Mucosa of descending colon (tissue), 3 donors: Measurements from ENCODE around the gene KLHL41. TPM values are rescaled to one million over a fixed set of nuclear protein-coding genes. Genes with fewer than 3 reads are reported as not detected.

Experiments
- ATAC-seq: fragments of 200-7000 bp; cut with Tn5 transposase; one replicate; pipeline ENCODE4 v1.9.1; 2020; ENCODE audit warnings: mild to moderate bottlenecking, moderate library complexity
- DNase-seq, 3 donors: peaks; one replicate each; pipeline ENCODE4 v3.0.0-alpha.2; 2020
- H3K36me3 ChIP-seq: fragments of 200-600 bp; one replicate; pipeline ENCODE4 v1.8.0; 2021; ENCODE audit warnings: low read depth, mild to moderate bottlenecking
- H3K4me1 ChIP-seq: fragments of 200-600 bp; one replicate; pipeline ENCODE4 v1.8.0; 2021; ENCODE audit warnings: low read depth, mild to moderate bottlenecking
- H3K4me3 ChIP-seq: fragments of 200-600 bp; one replicate; pipeline ENCODE4 v1.8.0; 2021; ENCODE audit warnings: mild to moderate bottlenecking
- H3K9me3 ChIP-seq: fragments of 200-600 bp; one replicate; pipeline ENCODE4 v1.8.0; 2021; ENCODE audit warnings: mild to moderate bottlenecking
- intact Hi-C, 2 donors: fragments of 100-400 bp; cut with DNase I in 1 of 2; cut with micrococcal nuclease in 1 of 2; formaldehyde crosslinking; loops; one replicate each; pipeline versions ENCODE4 v1.11.0 to v1.11.1; 2022; cut with DNase I, micrococcal nuclease
- total RNA-seq, 3 donors: library from RNA; stranded (reverse); fragmentation: NEBNext Ultra II Directional in 2 of 3; extraction: Animal tissue kit (Norgen Biotek cat#: 25700) in 2 of 3; gene quantifications; one replicate each; pipeline versions ENCODE4 v1.2.1 to v1.2.4, GENCODE V29; 2021 to 2023
- TF ChIP-seq, protein P1 (sequence below): fragments of 200-600 bp; IDR thresholded peaks from one replicate; pipeline ENCODE4 v1.8.0; 2022; ENCODE audit warnings: antibody characterized with exemption, mild to moderate bottlenecking
- donor health status: DM: no; HTN: no; CAD: no; lungs with moderate emphysema.
- donor health status: DM: no; HTN: no; CAD: no.
- donor health status: DM: no; HTN: yes; CAD: no.

KLHL41 gene
- total RNA-seq, 3 donors from 2014 or later = 1.1 to 1.5 (median 1.1) TPM

DNA sequence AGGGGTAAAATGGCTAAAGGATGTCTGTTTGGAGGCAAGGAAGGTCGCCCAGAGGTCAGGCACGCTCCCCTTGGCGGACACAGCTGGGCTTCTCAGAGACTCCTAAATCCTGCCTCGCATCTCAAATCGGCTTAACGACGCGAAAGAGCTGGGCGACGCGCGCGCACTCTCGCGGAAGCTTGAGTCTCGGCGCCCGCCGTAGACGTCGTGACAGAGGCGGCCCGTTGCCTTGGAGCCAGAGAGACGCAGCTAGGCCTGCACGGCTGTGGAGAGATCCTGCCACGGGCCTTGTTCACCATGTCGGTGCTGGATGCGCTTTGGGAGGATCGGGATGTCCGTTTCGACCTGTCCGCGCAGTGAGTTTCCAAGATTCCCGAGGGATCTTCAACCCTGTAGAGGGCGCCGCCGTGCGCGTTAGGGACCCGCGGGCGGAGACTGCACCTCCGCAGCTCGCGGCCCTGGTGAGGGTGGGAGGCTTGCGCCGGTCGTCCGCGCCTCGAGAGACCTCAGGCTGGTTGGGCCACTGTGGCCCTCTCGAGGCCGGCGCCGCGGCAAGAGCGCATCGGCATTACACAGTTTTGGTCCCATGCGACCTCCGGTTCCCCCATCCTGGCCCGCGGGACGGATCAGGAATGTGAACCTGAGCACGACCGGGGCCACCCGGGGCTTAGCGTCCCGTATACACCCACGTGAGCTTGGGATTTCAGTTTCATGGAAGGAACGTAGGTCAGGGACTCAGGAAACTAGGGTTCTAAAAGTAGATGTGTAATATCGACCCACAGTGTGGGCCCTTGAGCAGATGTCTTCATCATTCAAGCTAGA, 30.0 kb upstream of the KLHL41 start, which contains the start of gene BBS5:
BBS5 (plus strand) TSS at position 238 of the 822 bp plus-strand sequence; CDS start at position 298, 60 bp downstream.
- ATAC-seq (peak; percentile 96), DNase-seq (peak; percentile 81 to 85 (median 83))
- peak within 1 kb of the TSS; percentile 29 for H3K4me3 ChIP-seq
- intact Hi-C loops = no loop called here
- no peaks in the 10 kb centered on the region for H3K9me3 ChIP-seq
- H3K36me3 ChIP-seq = no peaks in the 10 kb centered on the region
- peaks cover 8% of the 10 kb centered on the region for H3K4me1 ChIP-seq
- TF ChIP-seq, protein P1, sequence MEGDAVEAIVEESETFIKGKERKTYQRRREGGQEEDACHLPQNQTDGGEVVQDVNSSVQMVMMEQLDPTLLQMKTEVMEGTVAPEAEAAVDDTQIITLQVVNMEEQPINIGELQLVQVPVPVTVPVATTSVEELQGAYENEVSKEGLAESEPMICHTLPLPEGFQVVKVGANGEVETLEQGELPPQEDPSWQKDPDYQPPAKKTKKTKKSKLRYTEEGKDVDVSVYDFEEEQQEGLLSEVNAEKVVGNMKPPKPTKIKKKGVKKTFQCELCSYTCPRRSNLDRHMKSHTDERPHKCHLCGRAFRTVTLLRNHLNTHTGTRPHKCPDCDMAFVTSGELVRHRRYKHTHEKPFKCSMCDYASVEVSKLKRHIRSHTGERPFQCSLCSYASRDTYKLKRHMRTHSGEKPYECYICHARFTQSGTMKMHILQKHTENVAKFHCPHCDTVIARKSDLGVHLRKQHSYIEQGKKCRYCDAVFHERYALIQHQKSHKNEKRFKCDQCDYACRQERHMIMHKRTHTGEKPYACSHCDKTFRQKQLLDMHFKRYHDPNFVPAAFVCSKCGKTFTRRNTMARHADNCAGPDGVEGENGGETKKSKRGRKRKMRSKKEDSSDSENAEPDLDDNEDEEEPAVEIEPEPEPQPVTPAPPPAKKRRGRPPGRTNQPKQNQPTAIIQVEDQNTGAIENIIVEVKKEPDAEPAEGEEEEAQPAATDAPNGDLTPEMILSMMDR = no peak

DNA sequence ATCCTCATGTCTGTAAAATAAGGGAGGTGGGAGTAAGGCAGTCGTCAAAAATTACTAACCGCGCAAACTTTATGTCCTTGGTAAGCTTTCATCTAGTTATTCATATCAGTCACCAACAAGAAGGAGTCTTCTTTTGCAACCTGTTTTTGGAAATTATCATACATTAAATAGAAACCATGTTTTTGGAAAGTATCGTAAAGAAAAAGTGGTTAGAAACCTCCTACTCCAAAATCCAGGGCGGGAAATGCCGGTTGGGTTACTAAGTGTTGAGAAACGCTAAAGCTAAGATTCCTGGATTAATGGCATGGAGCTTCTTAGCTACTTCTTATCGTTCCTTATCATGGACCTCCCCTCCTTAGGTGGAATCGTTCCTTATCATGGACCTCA, 29.4 kb upstream of the KLHL41 start:
- no peak for ATAC-seq
- intact Hi-C loops = no loop called here
- H3K9me3 ChIP-seq = no peaks in the 10 kb centered on the region
- H3K4me3 ChIP-seq = no peak overlapping the region
- no peaks in the 10 kb centered on the region for H3K36me3 ChIP-seq
- TF ChIP-seq, protein P1 = no peak
- DNase-seq = no peak
- peaks cover 8% of the 10 kb centered on the region for H3K4me1 ChIP-seq

DNA sequence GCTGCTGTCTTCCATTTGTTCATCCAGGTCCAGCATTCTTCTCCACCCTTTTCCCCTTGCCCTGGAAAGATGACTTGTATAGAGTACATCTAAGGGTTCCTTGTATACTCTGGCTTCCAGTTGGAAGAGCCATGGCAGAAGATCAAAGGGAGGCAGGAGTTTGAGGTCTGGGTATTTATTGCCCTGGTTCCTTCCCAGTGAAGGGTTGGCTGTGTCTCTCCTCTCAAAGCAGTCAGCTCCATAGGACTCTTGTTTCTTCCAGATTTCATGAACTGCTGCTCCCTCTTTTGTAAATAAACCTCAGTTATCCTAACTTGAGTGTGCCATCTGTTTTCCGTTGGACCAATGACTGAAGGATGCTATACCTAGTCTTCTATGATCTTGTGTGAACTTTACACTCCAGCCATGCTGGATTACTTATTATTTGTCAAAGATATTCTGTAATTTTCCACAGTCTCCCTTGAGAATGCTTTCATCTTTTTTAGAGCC, 23.8 kb upstream of the KLHL41 start:
- DNase-seq = no peak
- Histone ChIP-seq H3K4me1 (no peaks in the 10 kb centered on the region), H3K4me3 (no peak overlapping the region), H3K9me3 (no peaks in the 10 kb centered on the region), H3K36me3 (no peaks in the 10 kb centered on the region)
- intact Hi-C loops = no loop called here
- TF ChIP-seq, protein P1 = no peak
- ATAC-seq = no peak

DNA sequence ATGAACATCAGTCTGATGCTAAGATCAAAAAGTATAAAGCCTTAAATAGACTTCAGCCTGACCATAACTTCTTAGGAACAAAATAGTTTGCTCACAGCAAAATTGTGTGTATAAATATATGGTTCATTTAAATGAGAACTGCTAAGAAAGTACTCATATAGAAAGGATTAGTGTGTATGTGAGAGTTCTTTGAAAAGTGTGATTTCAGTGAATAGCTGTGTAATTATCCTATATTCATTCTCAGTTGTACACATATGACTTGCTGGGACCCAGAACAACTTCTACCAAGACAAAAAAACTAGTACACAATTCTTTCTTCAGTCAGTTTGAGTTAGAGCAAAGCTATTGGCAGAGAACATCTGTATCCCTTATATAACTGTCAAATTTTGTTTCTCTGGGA, 23.0 kb upstream of the KLHL41 start:
- H3K36me3 ChIP-seq = no peaks in the 10 kb centered on the region
- TF ChIP-seq, protein P1 = no peak
- H3K4me3 ChIP-seq = no peak overlapping the region
- intact Hi-C loops = no loop called here
- no peaks in the 10 kb centered on the region for H3K9me3 ChIP-seq
- DNase-seq (no peak), ATAC-seq (no peak)
- H3K4me1 ChIP-seq = no peaks in the 10 kb centered on the region

DNA sequence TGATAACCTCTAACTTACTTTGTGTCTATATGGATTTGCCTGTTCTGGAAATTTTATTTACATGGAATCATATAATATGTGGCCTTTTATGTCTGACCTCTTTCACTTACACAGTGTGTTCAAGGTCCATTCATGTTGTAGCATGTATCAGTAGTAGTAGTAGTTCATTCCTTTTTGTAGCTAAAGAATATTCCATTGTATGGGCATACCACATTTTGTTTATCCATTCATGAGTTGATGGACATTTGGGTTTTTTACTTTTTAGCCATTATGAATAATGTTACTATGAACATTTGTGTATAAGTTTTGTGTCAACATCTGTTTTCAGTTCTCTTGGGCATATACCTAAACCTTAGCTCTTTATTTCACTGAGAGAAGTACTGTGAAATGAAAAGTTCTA, 18.7 kb upstream of the KLHL41 start:
- intact Hi-C loops = no loop called here
- TF ChIP-seq, protein P1 = no peak
- no peak for DNase-seq
- no peak overlapping the region for H3K4me3 ChIP-seq
- no peaks in the 10 kb centered on the region for H3K36me3 ChIP-seq
- ATAC-seq = no peak
- no peaks in the 10 kb centered on the region for H3K9me3 ChIP-seq
- no peaks in the 10 kb centered on the region for H3K4me1 ChIP-seq
